ENCODE results near the gene PARD6G. TPM values are rescaled to one million over a fixed set of nuclear protein-coding genes. Genes with fewer than 3 reads are reported as not detected.

PARD6G gene
- polyA plus RNA-seq, 1 of the 3 experiments (the other 2 are of a cell fraction), result 4.3 TPM

- peaks cover 0 to 3% of the 10 kb centered on the region in 2 experiments; a peak in 1 of 4 replicates for H3K4me1 ChIP-seq (ENCODE audit: control insufficient read depth in 1 of 2, insufficient read depth in 2 of 2, low read depth in 1 of 2, low read length in 1 of 2)
- no peaks in the 10 kb centered on the region for H3K27me3 ChIP-seq (ENCODE audit: insufficient read depth)
- no peak for DNase-seq
- H3K79me2 ChIP-seq (ENCODE audit: insufficient read depth), result no peaks in the 10 kb centered on the region
- WGBS (ENCODE audit: low lambda C conversion rate), result 83% methylated on average over 14 of the region's 18 CpGs
- H2AFZ ChIP-seq (ENCODE audit: low read depth), result no peak overlapping the region
- no peaks in the 10 kb centered on the region for H4K20me1 ChIP-seq (ENCODE audit: insufficient read depth)
- no peak overlapping the region for H3K27ac ChIP-seq (ENCODE audit: low read depth in 2 of 2, low read length in 1 of 2)
- no peak overlapping the region for H3K9ac ChIP-seq
- no peaks in the 10 kb centered on the region for H3K9me3 ChIP-seq
- H3F3A ChIP-seq (replicated peaks; ENCODE audit: insufficient read depth), result no peaks in the 10 kb centered on the region
- H3K9me2 ChIP-seq, result no peaks in the 10 kb centered on the region
- ChIA-PET POLR2A (no interaction called here), CTCF (no interaction called here)
- H3K4me2 ChIP-seq, result no peak overlapping the region
- TF ChIP-seq RCOR1 (IDR thresholded peaks at IDR 0.05; ENCODE audit: low read length) (no peak), PBX3 (IDR thresholded peaks at IDR 0.05) (no peak)
- TF ChIP-seq, protein P1, sequence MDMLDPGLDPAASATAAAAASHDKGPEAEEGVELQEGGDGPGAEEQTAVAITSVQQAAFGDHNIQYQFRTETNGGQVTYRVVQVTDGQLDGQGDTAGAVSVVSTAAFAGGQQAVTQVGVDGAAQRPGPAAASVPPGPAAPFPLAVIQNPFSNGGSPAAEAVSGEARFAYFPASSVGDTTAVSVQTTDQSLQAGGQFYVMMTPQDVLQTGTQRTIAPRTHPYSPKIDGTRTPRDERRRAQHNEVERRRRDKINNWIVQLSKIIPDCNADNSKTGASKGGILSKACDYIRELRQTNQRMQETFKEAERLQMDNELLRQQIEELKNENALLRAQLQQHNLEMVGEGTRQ (IDR thresholded peaks at IDR 0.05; ENCODE audit: borderline replicate concordance, low read depth, low read length), result no peak
- H3K4me3 ChIP-seq (ENCODE audit: low read depth in 2 of 2, low read length in 1 of 2), result no peak overlapping the region
- H3K36me3 ChIP-seq (replicated peaks in 1 of 2; ENCODE audit: control insufficient read depth in 1 of 2, insufficient read depth in 2 of 2, low read length in 1 of 2), result no peaks in the 10 kb centered on the region
Observed at GRCh38 chr18:80228051-80228848, 19.1 kb downstream of the PARD6G start.

DNA sequence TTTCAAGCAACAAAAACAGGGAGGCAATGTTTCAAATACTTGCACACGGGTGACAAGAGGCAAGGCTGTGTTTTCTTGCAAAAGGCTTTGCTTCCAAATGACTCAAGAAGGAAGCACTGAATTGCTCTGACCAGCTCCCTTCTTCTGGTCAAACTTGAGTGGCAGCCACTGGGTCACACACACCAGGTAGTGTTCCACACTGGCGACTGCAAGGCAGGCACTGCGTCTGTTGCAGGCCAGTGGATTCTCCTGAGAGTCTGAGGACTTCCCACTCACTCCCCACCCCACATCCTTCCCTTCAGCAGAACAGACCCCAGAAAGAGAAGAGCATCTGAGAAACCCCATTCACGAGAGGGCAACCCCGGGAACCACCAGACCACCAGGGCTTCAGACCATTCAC is 19.8 kb downstream of the PARD6G start:
- CTCF ChIA-PET, result no interaction called here
- Histone ChIP-seq H3K4me3 (ENCODE audit: low read depth in 2 of 2, low read length in 1 of 2) (no peak overlapping the region), H3K36me3 (replicated peaks in 1 of 2; ENCODE audit: control insufficient read depth in 1 of 2, insufficient read depth in 2 of 2, low read length in 1 of 2) (no peaks in the 10 kb centered on the region), H3K9me2 (no peaks in the 10 kb centered on the region), H4K20me1 (ENCODE audit: insufficient read depth) (no peaks in the 10 kb centered on the region), H3K4me1 (ENCODE audit: control insufficient read depth in 1 of 2, insufficient read depth in 2 of 2, low read depth in 1 of 2, low read length in 1 of 2) (peaks cover 0 to 3% of the 10 kb centered on the region in 2 experiments; a peak in 1 of 4 replicates), H3K27ac (ENCODE audit: low read depth in 2 of 2, low read length in 1 of 2) (no peak overlapping the region), H3K9me3 (no peaks in the 10 kb centered on the region), H3K79me2 (ENCODE audit: insufficient read depth) (no peaks in the 10 kb centered on the region), H3K27me3 (ENCODE audit: insufficient read depth) (no peaks in the 10 kb centered on the region), H2AFZ (ENCODE audit: low read depth) (no peak overlapping the region), H3K4me2 (no peak overlapping the region), H3F3A (replicated peaks; ENCODE audit: insufficient read depth) (no peaks in the 10 kb centered on the region), H3K9ac (no peak overlapping the region)
- 68% methylated on average over 5 of the region's 5 CpGs for WGBS (ENCODE audit: low lambda C conversion rate)
- no peak for DNase-seq
- TF ChIP-seq YY1 (IDR thresholded peaks at IDR 0.05; ENCODE audit: low read depth), result no peak
- POLR2A ChIA-PET, result no interaction called here

GRCh38 chr18:80225685-80226084 is 21.6 kb downstream of the PARD6G start:
- Histone ChIP-seq H3F3A (replicated peaks; ENCODE audit: insufficient read depth) (no peaks in the 10 kb centered on the region), H3K27ac (ENCODE audit: low read depth in 2 of 2, low read length in 1 of 2) (peak overlapping the region in 1 of 2 experiments; percentile 27; a peak in 2 of 4 replicates), H3K9me3 (0 out of 2 replicates have a peak, but pooled peaks cover 7% of the 10 kb centered on the region), H3K4me3 (ENCODE audit: low read depth in 2 of 2, low read length in 1 of 2) (no peak overlapping the region), H4K20me1 (ENCODE audit: insufficient read depth) (no peaks in the 10 kb centered on the region), H3K9me2 (no peaks in the 10 kb centered on the region), H3K9ac (no peak overlapping the region), H3K4me1 (ENCODE audit: control insufficient read depth in 1 of 2, insufficient read depth in 2 of 2, low read depth in 1 of 2, low read length in 1 of 2) (peaks cover 0 to 3% of the 10 kb centered on the region in 2 experiments; a peak in 1 of 4 replicates), H2AFZ (ENCODE audit: low read depth) (no peak overlapping the region), H3K79me2 (ENCODE audit: insufficient read depth) (no peaks in the 10 kb centered on the region), H3K4me2 (peak overlapping the region; percentile 39; the same call in 1 of the 2 replicates), H3K36me3 (replicated peaks in 1 of 2; ENCODE audit: control insufficient read depth in 1 of 2, insufficient read depth in 2 of 2, low read length in 1 of 2) (no peaks in the 10 kb centered on the region), H3K27me3 (ENCODE audit: insufficient read depth) (no peaks in the 10 kb centered on the region)
- POLR2A ChIA-PET, result no interaction called here
- TF ChIP-seq CHD2 (IDR thresholded peaks at IDR 0.05; ENCODE audit: low read length, partially characterized antibody) (no peak), MEF2A (IDR thresholded peaks at IDR 0.05; ENCODE audit: borderline replicate concordance, low read depth) (no peak)
- no peak for DNase-seq
- CTCF ChIA-PET, result interaction anchor here (1.4 kb wide), 1 partner anchor 26 kb away, joined by 3 read pairs; no protein-coding TSS in a partner anchor
- WGBS (ENCODE audit: low lambda C conversion rate), result 76% methylated on average over 4 of the region's 4 CpGs

Measured in SK-N-SH (cell line).